Measurements from ENCODE around the gene KRTAP5-3.

DNA sequence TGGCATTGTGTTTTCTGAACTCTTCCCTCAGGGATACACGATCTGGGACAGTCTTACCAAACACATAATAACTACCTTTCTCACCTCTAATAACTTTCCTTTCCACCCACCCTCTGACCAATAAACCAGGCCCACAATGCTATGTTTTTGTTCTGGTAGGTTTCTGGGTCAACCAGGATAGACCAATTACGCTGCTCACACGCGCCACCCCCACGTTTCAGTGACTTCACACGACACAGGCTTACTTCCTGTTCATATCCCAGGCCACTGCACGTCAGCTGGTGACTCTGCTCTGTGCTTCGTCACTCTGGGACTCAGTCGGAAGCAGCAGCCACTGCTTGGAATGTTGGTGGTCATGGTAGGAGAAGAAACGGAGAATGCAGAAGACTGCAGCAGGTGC lies 11.2 kb upstream of the KRTAP5-3 start:
- TF ChIP-seq CHD4 (IDR thresholded peaks at IDR 0.05; ENCODE audit: borderline replicate concordance): no peak
- no peak for TF ChIP-seq POLR2AphosphoS2 (conservative IDR thresholded peaks at IDR 0.05; ENCODE audit: low read length)
- TF ChIP-seq, protein P1, sequence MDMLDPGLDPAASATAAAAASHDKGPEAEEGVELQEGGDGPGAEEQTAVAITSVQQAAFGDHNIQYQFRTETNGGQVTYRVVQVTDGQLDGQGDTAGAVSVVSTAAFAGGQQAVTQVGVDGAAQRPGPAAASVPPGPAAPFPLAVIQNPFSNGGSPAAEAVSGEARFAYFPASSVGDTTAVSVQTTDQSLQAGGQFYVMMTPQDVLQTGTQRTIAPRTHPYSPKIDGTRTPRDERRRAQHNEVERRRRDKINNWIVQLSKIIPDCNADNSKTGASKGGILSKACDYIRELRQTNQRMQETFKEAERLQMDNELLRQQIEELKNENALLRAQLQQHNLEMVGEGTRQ (IDR thresholded peaks at IDR 0.05): no peak

All from A549 (cell line).